Measurements from ENCODE around the gene IDUA.
"Not testable (repeated sequence)": the region's sequence is repeated elsewhere in the genome, so short reads cannot be mapped to it uniquely, and the experiment has no call there.

The IDUA gene

GRCh38 chr4:1043162-1043561 is 56.3 kb downstream of the IDUA start:
- no peak for TF ChIP-seq SPI1 (IDR thresholded peaks at IDR 0.05; ENCODE audit: low read depth, low read length)
- TF ChIP-seq POLR2A (IDR thresholded peaks at IDR 0.05; ENCODE audit: low read depth, low read length) = no peak
- TF ChIP-seq POLR2AphosphoS5 (IDR thresholded peaks at IDR 0.05; ENCODE audit: low read depth, low read length) = no peak
- TF ChIP-seq TAF1 (IDR thresholded peaks at IDR 0.05; ENCODE audit: low read depth, low read length) = no peak
- no peak for TF ChIP-seq POU2F2 (IDR thresholded peaks at IDR 0.05; ENCODE audit: low read depth, low read length)
- TF ChIP-seq PAX5 (IDR thresholded peaks at IDR 0.05; ENCODE audit: insufficient read depth, low read length, severe bottlenecking) = no peak
- no peak for DNase-seq (ENCODE audit: insufficient read length, low spot score)
- peak; percentile 47 for FAIRE-seq

DNA sequence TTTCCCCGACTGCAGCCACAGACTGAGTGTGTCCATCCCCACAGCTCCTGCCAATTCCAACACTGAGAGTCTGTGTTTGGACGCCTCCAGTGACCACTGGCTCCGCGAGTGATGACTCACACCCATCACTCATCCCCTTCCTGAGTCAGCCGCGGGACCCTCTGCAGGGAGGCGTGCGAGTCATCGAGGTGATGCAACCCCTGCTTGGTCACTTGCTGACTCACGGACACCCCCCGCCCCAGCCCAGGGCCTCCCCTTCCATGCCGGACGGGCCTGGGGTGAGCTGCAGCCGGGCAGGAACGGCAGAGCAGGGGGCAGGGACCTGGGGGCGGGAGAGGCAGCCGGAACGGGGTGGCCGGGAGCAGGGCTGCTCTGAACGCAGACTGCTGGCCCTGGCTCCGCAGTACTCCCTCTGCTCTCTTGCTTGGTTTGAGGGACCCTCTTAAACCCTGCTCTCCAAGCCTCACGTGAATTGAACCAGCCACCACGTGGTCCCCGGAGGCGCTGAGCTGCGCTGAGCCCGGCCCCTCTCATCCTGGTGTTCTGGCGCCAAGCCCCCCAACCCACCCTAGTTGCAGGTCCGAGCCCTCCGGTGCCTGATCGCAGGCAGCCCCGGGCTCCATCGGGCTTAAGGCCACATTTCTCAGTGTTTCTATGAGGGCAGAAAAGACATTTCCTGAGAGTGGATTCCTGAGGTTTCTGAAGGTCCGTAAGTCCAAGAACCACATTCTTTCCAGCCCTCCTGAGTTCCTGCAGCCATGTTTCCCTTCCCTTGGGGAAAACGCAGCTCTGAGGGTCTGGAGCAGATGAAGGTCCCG is 57.0 kb downstream of the IDUA start:
- no peak for TF ChIP-seq POLR2AphosphoS5 (IDR thresholded peaks at IDR 0.05; ENCODE audit: low read depth, low read length)
- TF ChIP-seq TAF1 (IDR thresholded peaks at IDR 0.05; ENCODE audit: low read depth, low read length) = no peak
- no peak for TF ChIP-seq SPI1 (IDR thresholded peaks at IDR 0.05; ENCODE audit: low read depth, low read length)
- no peak for TF ChIP-seq PAX5 (IDR thresholded peaks at IDR 0.05; ENCODE audit: insufficient read depth, low read length, severe bottlenecking)
- no peak for TF ChIP-seq POU2F2 (IDR thresholded peaks at IDR 0.05; ENCODE audit: low read depth, low read length)
- TF ChIP-seq POLR2A (IDR thresholded peaks at IDR 0.05; ENCODE audit: low read depth, low read length) = no peak
- DNase-seq (ENCODE audit: insufficient read length, low spot score) (no peak), FAIRE-seq (no peak)

- DNase-seq (ENCODE audit: insufficient read length, low spot score) (no peak), FAIRE-seq (no peak)
- no peak for TF ChIP-seq POLR2A (IDR thresholded peaks at IDR 0.05; ENCODE audit: low read depth, low read length)
- TF ChIP-seq POU2F2 (IDR thresholded peaks at IDR 0.05; ENCODE audit: low read depth, low read length) = no peak
- no peak for TF ChIP-seq SPI1 (IDR thresholded peaks at IDR 0.05; ENCODE audit: low read depth, low read length)
- TF ChIP-seq TAF1 (IDR thresholded peaks at IDR 0.05; ENCODE audit: low read depth, low read length) = no peak
- no peak for TF ChIP-seq POLR2AphosphoS5 (IDR thresholded peaks at IDR 0.05; ENCODE audit: low read depth, low read length)
- TF ChIP-seq PAX5 (IDR thresholded peaks at IDR 0.05; ENCODE audit: insufficient read depth, low read length, severe bottlenecking) = no peak
Observed at GRCh38 chr4:1044469-1045192, 57.8 kb downstream of the IDUA start.

DNA sequence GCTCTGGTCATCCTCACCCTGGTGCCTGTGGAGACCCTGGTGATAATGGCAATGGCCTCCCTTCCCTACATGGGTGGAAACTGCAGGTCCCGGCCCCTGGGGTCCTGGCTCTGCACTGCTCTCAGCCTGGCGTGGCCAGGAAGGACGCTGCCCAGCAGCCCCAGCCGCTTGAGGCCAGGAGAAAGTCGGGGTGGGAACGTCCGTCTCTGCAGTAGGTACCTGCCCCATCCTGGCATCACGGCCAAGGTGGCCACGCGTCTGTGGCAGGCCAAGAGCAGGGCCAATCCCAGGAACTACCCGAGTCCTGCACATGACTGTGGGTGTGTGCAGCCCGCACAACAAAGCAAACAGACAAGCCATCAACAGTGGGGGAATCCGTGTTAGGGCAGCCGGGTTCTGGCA is 58.4 kb downstream of the IDUA start:
- FAIRE-seq (no peak), DNase-seq (ENCODE audit: insufficient read length, low spot score) (no peak)
- no peak for TF ChIP-seq PAX5 (IDR thresholded peaks at IDR 0.05; ENCODE audit: insufficient read depth, low read length, severe bottlenecking)
- TF ChIP-seq POLR2A (IDR thresholded peaks at IDR 0.05; ENCODE audit: low read depth, low read length) = no peak
- TF ChIP-seq SPI1 (IDR thresholded peaks at IDR 0.05; ENCODE audit: low read depth, low read length) = no peak
- TF ChIP-seq POLR2AphosphoS5 (IDR thresholded peaks at IDR 0.05; ENCODE audit: low read depth, low read length) = no peak
- no peak for TF ChIP-seq POU2F2 (IDR thresholded peaks at IDR 0.05; ENCODE audit: low read depth, low read length)
- no peak for TF ChIP-seq TAF1 (IDR thresholded peaks at IDR 0.05; ENCODE audit: low read depth, low read length)

DNA sequence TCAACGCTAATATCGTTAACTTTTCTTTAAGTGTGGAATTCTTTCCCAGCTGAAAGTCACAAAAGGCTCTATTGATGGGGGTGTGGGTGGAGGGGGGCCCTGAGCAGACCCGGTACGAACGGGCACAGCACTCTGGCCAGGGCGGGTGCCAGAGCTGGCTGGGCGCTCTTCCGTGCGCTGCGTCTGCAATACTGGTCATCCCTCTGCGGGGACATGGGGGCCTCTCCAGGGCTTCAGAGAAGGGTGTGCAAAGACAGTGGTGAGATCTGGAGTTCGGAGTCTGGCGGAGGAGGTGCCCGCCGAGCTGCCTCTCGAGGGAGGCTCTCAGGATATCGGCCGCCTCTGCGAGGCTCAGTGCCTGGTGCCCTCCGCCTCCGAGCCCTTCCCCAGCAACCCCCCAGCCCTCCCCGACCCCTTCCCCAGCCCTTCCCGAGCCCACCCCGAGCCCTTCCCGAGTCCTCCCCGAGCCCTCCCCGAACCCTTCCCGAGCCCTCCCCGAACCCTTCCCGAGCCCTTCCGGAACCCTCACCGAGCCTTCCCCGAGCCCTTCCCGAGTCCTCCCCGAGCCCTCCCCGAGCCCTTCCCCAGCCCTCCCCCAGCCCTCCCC is 58.9 kb downstream of the IDUA start:
- TF ChIP-seq TAF1 (IDR thresholded peaks at IDR 0.05; ENCODE audit: low read depth, low read length) = no peak
- TF ChIP-seq POLR2A (IDR thresholded peaks at IDR 0.05; ENCODE audit: low read depth, low read length) = no peak
- TF ChIP-seq POLR2AphosphoS5 (IDR thresholded peaks at IDR 0.05; ENCODE audit: low read depth, low read length) = no peak
- no peak for TF ChIP-seq PAX5 (IDR thresholded peaks at IDR 0.05; ENCODE audit: insufficient read depth, low read length, severe bottlenecking)
- TF ChIP-seq POU2F2 (IDR thresholded peaks at IDR 0.05; ENCODE audit: low read depth, low read length) = no peak
- no peak for TF ChIP-seq SPI1 (IDR thresholded peaks at IDR 0.05; ENCODE audit: low read depth, low read length)
- peak; percentile 28 for DNase-seq (ENCODE audit: insufficient read length, low spot score)
- no peak for FAIRE-seq

GRCh38 chr4:1046581-1047011 is 59.8 kb downstream of the IDUA start:
- not testable (repeated sequence) for FAIRE-seq

DNA sequence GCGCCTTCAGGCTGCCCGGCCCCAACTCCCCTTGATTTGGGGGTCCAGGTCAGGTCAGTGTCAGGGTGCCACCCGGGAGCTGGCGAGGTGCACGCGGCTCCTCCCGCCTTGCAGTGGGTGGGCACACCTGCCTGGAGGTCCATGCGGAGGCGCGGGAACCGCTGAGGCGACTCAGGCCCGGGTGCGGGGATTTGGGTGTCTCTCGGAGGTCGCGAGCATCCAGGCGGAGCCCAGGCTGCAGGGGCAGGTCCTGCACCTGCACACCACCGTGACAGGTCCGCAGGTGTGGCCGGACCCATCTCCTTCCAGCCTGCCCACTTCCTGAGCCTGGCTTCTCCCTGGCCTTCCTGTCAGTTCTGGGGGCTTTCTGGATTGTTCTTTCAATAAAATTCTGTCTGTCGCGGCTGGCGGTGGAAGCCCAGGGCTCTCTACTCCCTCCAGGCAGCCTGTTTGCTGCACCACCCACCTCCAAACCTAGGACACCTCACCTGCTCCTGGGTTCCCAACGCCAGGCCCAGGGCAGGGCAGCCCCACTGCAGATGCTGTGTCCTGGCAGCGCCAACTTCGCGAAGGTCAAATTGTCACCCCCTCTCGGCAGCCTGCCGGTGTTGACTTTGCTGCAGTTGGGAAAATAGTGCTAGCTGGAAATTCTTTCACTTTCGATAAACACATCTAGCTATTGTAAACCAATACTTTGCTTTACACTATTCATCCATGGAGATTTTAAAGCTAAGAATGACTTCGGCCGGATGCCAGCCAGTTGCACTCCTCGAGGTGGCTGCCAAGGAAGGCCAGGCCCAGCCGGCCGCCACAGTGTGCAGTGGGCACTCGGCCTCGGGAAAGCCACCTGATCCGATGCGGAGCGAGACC is 60.5 kb downstream of the IDUA start:
- TF ChIP-seq PAX5 (IDR thresholded peaks at IDR 0.05; ENCODE audit: insufficient read depth, low read length, severe bottlenecking) = no peak
- no peak for TF ChIP-seq POLR2A (IDR thresholded peaks at IDR 0.05; ENCODE audit: low read depth, low read length)
- TF ChIP-seq SPI1 (IDR thresholded peaks at IDR 0.05; ENCODE audit: low read depth, low read length) = no peak
- FAIRE-seq = no peak
- DNase-seq (ENCODE audit: insufficient read length, low spot score) = peak; percentile 25

More at GRCh38 chr4:1046581-1047011, 59.8 kb downstream of the IDUA start:
- not testable (repeated sequence) for DNase-seq (ENCODE audit: insufficient read length, low spot score)

- TF ChIP-seq POU2F2 (IDR thresholded peaks at IDR 0.05; ENCODE audit: low read depth, low read length) (no peak), TAF1 (IDR thresholded peaks at IDR 0.05; ENCODE audit: low read depth, low read length) (no peak), POLR2AphosphoS5 (IDR thresholded peaks at IDR 0.05; ENCODE audit: low read depth, low read length) (no peak), PAX5 (IDR thresholded peaks at IDR 0.05; ENCODE audit: insufficient read depth, low read length, severe bottlenecking) (no peak), SPI1 (IDR thresholded peaks at IDR 0.05; ENCODE audit: low read depth, low read length) (no peak), POLR2A (IDR thresholded peaks at IDR 0.05; ENCODE audit: low read depth, low read length) (no peak)
- FAIRE-seq = no peak
- no peak for DNase-seq (ENCODE audit: insufficient read length, low spot score)
Observed at GRCh38 chr4:1047976-1048772, 61.3 kb downstream of the IDUA start.

All from GM12891 (cell line).